GM10248 (cell line): ENCODE results near the gene ARFGEF3.

Source experiments
- CTCF ChIA-PET: fragments of 300-600 bp; sonication (Branson Sonifier 250); formaldehyde crosslinking; extraction: SDS; loops from one replicate; lab custom pipeline; 2021; ENCODE audit warnings: antibody characterized with exemption; lab: Yijun Ruan, JAX
- POLR2A ChIA-PET: fragments of 350-650 bp; sonication (Branson Sonifier 250); formaldehyde crosslinking; extraction: SDS; loops from one replicate; lab custom pipeline; 2020; ENCODE audit warnings: antibody characterized with exemption; lab: Yijun Ruan, JAX
- DNase-seq: peaks from one replicate; pipeline ENCODE4 v3.0.0; 2012; ENCODE audit errors: extremely low spot score
- TF ChIP-seq, protein P1 (sequence below): IDR thresholded peaks from 2 replicates; pipeline ENCODE4 v1.5.1; 2012; ENCODE audit warnings: mild to moderate bottlenecking, low read depth; ENCODE audit errors: extremely low read depth, missing control alignments, control extremely low read depth

Gene ARFGEF3

DNA sequence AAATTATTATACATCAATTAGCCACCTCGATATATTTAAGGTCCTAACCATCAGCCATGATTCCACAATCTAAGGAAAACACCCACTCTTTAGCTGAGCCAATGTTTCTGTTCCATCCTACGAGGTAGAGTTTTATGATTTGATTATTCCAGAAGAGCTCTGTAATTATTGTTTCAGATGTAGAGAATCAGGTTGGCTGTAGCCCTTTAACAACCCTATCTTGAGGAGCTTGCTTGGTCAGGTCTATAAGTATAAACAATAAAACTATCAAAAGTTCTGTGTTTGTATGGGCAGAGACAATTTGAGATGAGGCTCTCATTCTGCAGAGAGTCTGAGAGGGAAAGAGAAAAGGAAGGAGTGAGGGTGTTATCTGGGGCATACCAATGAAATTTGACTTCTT, 56.7 kb downstream of the ARFGEF3 start, which contains the start of gene PBOV1:
Gene PBOV1, minus strand, starts transcription at position 43 of the 400 bp plus-strand sequence. CDS start 96 bp downstream, outside the sequence.
- no peak for DNase-seq
- CTCF ChIA-PET: interaction anchor here (1.3 to 1.4 kb wide), 2 partner anchors 10 to 15 kb away, joined by 3 read pairs; no protein-coding TSS in a partner anchor
- TF ChIP-seq, protein P1, sequence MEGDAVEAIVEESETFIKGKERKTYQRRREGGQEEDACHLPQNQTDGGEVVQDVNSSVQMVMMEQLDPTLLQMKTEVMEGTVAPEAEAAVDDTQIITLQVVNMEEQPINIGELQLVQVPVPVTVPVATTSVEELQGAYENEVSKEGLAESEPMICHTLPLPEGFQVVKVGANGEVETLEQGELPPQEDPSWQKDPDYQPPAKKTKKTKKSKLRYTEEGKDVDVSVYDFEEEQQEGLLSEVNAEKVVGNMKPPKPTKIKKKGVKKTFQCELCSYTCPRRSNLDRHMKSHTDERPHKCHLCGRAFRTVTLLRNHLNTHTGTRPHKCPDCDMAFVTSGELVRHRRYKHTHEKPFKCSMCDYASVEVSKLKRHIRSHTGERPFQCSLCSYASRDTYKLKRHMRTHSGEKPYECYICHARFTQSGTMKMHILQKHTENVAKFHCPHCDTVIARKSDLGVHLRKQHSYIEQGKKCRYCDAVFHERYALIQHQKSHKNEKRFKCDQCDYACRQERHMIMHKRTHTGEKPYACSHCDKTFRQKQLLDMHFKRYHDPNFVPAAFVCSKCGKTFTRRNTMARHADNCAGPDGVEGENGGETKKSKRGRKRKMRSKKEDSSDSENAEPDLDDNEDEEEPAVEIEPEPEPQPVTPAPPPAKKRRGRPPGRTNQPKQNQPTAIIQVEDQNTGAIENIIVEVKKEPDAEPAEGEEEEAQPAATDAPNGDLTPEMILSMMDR: no peak
- POLR2A ChIA-PET: no interaction called here

DNA sequence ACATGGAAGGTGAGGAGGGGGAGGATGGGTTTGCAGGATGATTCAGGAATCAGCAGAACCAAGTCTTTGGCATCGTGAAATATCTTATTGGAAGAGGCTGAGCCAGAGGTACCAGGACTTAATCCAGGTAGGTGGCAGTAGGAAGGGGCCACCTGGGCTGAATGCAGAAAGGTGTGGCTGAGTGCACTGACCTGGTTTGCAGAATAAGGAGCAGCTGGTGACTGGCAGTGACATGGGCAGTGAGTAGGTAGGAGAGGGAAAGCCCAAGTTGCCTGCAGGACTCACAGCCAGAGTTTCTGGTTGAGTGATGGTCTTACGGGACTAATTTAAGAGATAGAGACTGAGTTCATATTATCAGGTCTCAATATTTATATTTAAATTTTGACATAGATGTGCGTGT, 57.7 kb downstream of the ARFGEF3 start:
- ChIA-PET CTCF (interaction anchor here (1.4 kb wide), 1 partner anchor 11 kb away, joined by 3 read pairs; no protein-coding TSS in a partner anchor), POLR2A (no interaction called here)
- DNase-seq: no peak
- TF ChIP-seq, protein P1: no peak

DNA sequence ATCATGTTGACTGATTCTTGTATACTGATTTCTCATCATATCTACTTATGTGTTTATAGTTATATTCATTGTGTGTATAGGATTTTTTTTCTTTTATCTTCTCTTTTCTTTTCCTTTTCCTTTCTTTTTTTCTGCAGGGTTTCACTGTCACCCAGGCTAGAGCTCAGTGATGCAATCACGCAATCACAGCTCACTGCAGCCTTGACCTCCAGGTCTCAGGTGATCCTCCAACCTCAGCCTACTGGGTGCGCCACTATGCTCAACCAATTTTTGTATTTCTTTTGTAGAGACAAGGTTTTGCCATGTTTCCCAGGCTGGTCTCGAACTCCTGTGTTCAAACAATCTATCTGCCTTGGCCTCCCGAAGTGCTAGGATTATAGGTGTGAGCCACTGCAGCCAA, 58.2 kb downstream of the ARFGEF3 start:
- CTCF ChIA-PET: interaction anchor here (1.4 kb wide), 1 partner anchor 11 kb away, joined by 3 read pairs; no protein-coding TSS in a partner anchor
- no peak for DNase-seq
- POLR2A ChIA-PET: no interaction called here
- TF ChIP-seq, protein P1: no peak

DNA sequence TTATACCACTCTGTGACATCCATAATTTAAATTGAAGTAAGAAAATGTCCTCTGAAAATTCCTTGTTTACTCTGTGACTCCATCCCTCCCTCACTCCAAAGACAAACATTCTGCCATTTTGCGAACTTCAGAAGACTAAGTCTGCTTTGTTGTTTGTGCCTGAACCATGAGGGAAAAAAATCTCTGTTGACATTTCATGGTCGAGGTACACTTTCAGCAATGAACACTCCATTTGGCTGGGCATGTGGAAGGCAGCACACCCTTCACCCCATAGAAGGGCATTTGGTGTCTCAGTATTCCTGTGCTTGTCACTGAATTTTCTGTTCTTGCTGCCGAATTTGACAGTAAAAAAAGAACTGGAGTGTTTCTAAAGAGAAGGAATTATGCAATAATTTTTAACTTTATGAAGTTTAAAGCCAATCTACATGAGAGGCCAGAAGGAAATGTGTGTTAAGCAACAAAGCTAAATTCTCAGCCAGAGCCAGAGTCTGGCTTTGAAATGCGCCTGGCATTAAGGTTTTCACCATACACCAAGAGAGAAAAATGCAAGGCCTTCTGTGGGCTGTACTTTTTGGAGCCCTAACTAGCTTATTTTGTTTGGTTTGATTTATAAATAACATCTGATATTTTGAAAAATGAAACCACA, 61.3 kb downstream of the ARFGEF3 start:
- no peak for DNase-seq
- ChIA-PET POLR2A (no interaction called here), CTCF (interaction anchor here (0.8 to 1.5 kb wide), 5 partner anchors 14 to 64 kb away, joined by 3 to 4 read pairs (median 3); no protein-coding TSS in a partner anchor)
- TF ChIP-seq, protein P1: no peak

DNA sequence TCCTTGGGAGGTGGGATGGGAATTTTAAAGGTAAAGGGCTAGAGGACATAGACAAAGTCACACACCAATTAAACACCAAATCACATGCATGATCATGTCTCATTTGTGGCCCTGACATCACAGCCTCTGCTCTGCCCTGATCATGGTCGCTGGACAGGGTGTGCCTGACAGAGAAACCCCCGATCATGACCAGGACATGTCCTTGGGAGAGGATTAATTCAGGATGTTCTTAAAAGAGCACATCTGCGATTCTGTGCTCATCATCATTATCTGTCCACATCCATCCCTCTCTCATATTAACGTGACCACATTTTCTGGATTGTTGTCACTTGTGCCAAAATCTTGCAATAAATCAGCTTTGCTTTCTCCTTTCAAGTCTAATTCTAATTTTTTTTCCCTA, 64.2 kb downstream of the ARFGEF3 start:
- CTCF ChIA-PET: no interaction called here
- POLR2A ChIA-PET: no interaction called here
- DNase-seq: no peak
- TF ChIP-seq, protein P1: no peak

DNA sequence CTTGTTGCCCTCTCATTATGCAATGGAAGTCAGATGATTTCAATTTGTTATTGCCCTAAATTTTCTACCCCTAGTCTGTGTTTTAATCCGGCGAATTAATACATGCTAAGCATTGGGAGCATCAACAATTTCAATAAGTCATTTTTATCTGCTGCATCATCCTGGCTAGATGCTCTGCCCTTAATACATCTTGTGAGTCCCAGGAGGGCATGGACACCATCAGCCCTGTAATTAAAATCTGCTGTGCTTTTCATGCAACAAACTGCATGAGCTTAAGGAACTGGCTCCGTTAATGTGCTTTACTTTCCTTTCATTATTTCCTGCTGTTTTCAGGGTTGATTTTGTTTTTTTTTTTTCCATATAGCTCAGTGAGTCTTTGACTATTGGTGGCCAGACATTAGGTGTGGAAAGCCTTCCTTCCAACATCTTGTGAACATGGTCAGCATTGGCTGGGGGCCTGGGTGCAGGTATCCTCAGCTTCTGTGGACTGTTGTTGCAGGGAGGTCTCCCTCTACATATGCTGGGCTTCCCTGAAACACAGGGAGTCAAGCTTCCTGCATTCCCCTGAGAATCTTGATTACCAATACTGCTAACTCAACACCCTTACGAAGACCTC, 65.1 kb downstream of the ARFGEF3 start:
- POLR2A ChIA-PET: no interaction called here
- TF ChIP-seq, protein P1: no peak
- DNase-seq: no peak
- CTCF ChIA-PET: interaction anchor here (0.9 kb wide), 1 partner anchor 11 kb away, joined by 3 read pairs; no protein-coding TSS in a partner anchor
